ENCODE results near the gene TSPAN5. TPM values are rescaled to one million over a fixed set of nuclear protein-coding genes. Genes with fewer than 3 reads are reported as not detected.

The TSPAN5 gene
- total and polyA plus RNA-seq, 5 donors from 2014 or later: 21.2 to 52.7 (median 39.8) TPM

DNA sequence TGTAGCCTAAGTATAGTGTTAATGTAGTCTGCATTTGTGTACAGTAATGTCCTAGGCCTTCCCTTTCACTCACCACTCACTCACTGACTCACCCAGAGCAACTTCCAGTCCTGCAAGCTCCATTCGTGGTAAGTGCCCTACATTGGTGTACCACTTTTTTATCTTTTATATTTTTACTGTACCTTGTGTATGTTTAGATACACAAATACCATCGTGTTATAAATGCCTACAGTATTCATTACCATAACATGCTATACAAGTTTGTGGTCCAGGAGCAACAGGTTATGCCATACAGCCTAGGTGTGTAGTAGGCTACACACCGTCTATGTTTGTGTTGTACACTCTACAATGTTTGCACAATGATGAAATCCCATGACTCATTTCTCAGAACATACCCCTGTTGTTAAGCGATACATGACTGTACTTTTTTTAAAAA, 15.4 kb downstream of the TSPAN5 start:
- no peaks in the 10 kb centered on the region for H3K27me3 Mint-ChIP-seq
- H3K27ac Mint-ChIP-seq: peak overlapping the region in 1 of 3 donors; percentile 16
- peak overlapping the region in 1 of 4 donors; percentile 17 for H3K4me3 Mint-ChIP-seq
- H3K4me3 ChIP-seq (ENCODE audit: low read depth, low read length): peak overlapping the region; percentile 67
- ATAC-seq (ENCODE audit: low read depth in 2 of 2) (peak; percentile 41 to 52), DNase-seq (no peak)
- H3K4me1 ChIP-seq (ENCODE audit: control insufficient read depth, insufficient read depth, low read length, poor library complexity, severe bottlenecking): peaks cover 47% of the 10 kb centered on the region
- H3K27ac ChIP-seq (ENCODE audit: insufficient read depth, low read length, poor library complexity, severe bottlenecking): peak overlapping the region; percentile 9
- H3K9me3 ChIP-seq (ENCODE audit: control insufficient read depth in 2 of 2, low read length in 2 of 2): no peaks in the 10 kb centered on the region
- no peaks in the 10 kb centered on the region for H3K27me3 ChIP-seq (ENCODE audit: control insufficient read depth, insufficient read depth, low read length)
- no peaks in the 10 kb centered on the region for H3K36me3 Mint-ChIP-seq
- H3K9me3 Mint-ChIP-seq: peaks cover 0 to 2% (median 0%) of the 10 kb centered on the region in 7 donors
- H3K36me3 ChIP-seq (ENCODE audit: control insufficient read depth, insufficient read depth, low read length): no peaks in the 10 kb centered on the region
- peaks cover 26 to 90% (median 73%) of the 10 kb centered on the region in 4 donors for H3K4me1 Mint-ChIP-seq

DNA sequence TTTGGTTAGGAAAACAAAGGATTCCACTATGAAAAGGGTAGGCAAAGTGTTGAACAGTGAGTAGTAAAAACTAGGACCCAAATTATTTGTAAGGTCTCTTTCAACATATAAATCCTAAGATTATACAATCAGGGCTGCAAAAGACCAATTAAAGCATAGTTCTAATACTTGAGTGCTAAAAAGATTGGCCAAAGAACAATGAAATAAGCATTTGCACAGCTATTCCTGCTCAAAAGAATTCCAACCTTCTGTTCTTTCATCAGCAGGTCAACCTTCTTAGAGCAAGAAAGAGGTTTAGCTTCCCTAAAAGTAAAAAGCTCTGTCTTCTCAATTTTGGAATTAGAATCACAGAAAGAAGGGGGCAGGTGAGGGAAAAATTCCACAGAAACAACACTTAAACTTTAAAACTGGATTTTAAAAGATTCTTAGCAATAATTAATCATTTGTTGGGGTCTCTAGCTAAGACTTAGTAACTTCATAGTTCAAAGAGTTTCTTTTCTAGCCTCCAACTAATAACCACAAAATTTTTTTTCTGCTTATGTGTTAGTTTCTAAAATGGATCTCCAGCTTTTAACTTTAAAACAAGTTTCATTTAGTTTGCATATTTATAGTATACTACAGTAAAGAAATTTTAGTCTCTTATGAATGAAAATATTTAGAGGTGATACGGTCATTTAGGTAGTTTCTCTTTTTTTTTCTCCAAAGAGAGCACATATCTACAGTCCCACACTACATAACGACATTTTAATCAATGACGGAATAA, 16.3 kb downstream of the TSPAN5 start:
- peak overlapping the region in 2 of 4 donors; percentile 14 to 47 for H3K4me3 Mint-ChIP-seq
- Histone ChIP-seq H3K27me3 (ENCODE audit: control insufficient read depth, insufficient read depth, low read length) (no peaks in the 10 kb centered on the region), H3K4me3 (ENCODE audit: low read depth, low read length) (peak overlapping the region; percentile 67), H3K27ac (ENCODE audit: insufficient read depth, low read length, poor library complexity, severe bottlenecking) (peak overlapping the region; percentile 37), H3K4me1 (ENCODE audit: control insufficient read depth, insufficient read depth, low read length, poor library complexity, severe bottlenecking) (peaks cover 47% of the 10 kb centered on the region), H3K36me3 (ENCODE audit: control insufficient read depth, insufficient read depth, low read length) (no peaks in the 10 kb centered on the region), H3K9me3 (ENCODE audit: control insufficient read depth in 2 of 2, low read length in 2 of 2) (no peaks in the 10 kb centered on the region)
- H3K9me3 Mint-ChIP-seq: peaks cover 0 to 2% (median 0%) of the 10 kb centered on the region in 7 donors
- DNase-seq: no peak
- no peaks in the 10 kb centered on the region for H3K36me3 Mint-ChIP-seq
- peak overlapping the region in 2 of 3 donors; percentile 62 to 68 for H3K27ac Mint-ChIP-seq
- peaks cover 26 to 87% (median 69%) of the 10 kb centered on the region in 4 donors for H3K4me1 Mint-ChIP-seq
- H3K27me3 Mint-ChIP-seq: no peaks in the 10 kb centered on the region
- ATAC-seq (ENCODE audit: low read depth in 2 of 2): no peak

DNA sequence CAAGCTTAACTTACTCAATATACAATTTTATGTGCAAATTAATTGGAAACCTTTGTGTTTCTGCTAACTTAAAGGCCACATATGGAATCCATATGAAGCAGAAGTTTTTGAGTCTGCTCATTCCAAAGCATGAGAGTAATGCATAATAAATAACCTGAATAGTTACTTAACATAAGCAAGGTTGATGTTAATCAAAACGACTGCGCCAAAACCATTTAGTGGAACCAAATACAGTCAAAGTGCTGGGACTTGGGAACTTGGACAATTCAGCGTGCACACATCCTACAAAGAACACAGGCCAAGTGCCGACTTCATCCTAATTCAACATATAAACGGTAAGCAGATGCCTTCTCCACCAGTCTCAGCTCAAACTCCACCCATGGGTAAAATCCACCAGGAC, 17.0 kb downstream of the TSPAN5 start:
- no peak overlapping the region for H3K4me3 ChIP-seq (ENCODE audit: low read depth, low read length)
- H3K27me3 Mint-ChIP-seq: no peaks in the 10 kb centered on the region
- no peaks in the 10 kb centered on the region for H3K36me3 Mint-ChIP-seq
- peak overlapping the region in 1 of 4 donors; percentile 1 for H3K4me3 Mint-ChIP-seq
- H3K27ac Mint-ChIP-seq: peak overlapping the region in 2 of 3 donors; percentile 62 to 68
- peaks cover 47% of the 10 kb centered on the region for H3K4me1 ChIP-seq (ENCODE audit: control insufficient read depth, insufficient read depth, low read length, poor library complexity, severe bottlenecking)
- no peak for ATAC-seq (ENCODE audit: low read depth in 2 of 2)
- peaks cover 26 to 87% (median 66%) of the 10 kb centered on the region in 4 donors for H3K4me1 Mint-ChIP-seq
- no peak for DNase-seq
- no peaks in the 10 kb centered on the region for H3K27me3 ChIP-seq (ENCODE audit: control insufficient read depth, insufficient read depth, low read length)
- H3K9me3 ChIP-seq (ENCODE audit: control insufficient read depth in 2 of 2, low read length in 2 of 2): no peaks in the 10 kb centered on the region
- H3K36me3 ChIP-seq (ENCODE audit: control insufficient read depth, insufficient read depth, low read length): no peaks in the 10 kb centered on the region
- H3K27ac ChIP-seq (ENCODE audit: insufficient read depth, low read length, poor library complexity, severe bottlenecking): peak overlapping the region; percentile 37
- peaks cover 0 to 2% (median 0%) of the 10 kb centered on the region in 7 donors for H3K9me3 Mint-ChIP-seq

DNA sequence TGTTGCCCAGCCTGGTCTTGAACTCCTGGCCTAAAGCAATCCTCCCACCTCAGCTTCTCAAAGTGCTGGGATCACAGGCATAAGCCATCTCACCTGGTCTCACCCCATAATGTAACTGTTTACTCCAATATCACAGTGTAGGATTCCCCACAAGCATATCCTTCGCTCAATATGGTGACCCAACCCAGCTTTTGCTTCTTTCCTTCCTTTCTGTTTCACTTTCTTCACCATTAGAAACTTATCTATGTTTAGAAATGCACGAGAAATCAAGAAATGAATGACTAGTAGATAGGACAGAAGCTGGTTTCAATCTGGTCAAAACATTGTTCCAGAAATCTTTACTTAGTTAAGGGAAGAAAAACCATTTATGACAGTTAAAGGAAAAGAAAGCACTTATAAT, 18.9 kb downstream of the TSPAN5 start:
- Mint-ChIP-seq H3K36me3 (no peaks in the 10 kb centered on the region), H3K27me3 (no peaks in the 10 kb centered on the region), H3K27ac (peak overlapping the region; percentile 94 to 99 (median 97)), H3K4me1 (peaks cover 15 to 79% (median 61%) of the 10 kb centered on the region in 4 donors), H3K4me3 (peak overlapping the region; percentile 66 to 87 (median 80)), H3K9me3 (peaks cover 0 to 2% (median 0%) of the 10 kb centered on the region in 7 donors)
- Histone ChIP-seq H3K27me3 (ENCODE audit: control insufficient read depth, insufficient read depth, low read length) (no peaks in the 10 kb centered on the region), H3K36me3 (ENCODE audit: control insufficient read depth, insufficient read depth, low read length) (no peaks in the 10 kb centered on the region), H3K27ac (ENCODE audit: insufficient read depth, low read length, poor library complexity, severe bottlenecking) (peak overlapping the region; percentile 78), H3K4me3 (ENCODE audit: low read depth, low read length) (peak overlapping the region; percentile 89), H3K9me3 (ENCODE audit: control insufficient read depth in 2 of 2, low read length in 2 of 2) (no peaks in the 10 kb centered on the region), H3K4me1 (ENCODE audit: control insufficient read depth, insufficient read depth, low read length, poor library complexity, severe bottlenecking) (peaks cover 43% of the 10 kb centered on the region)
- DNase-seq: peak in 2 of 3 donors; percentile 51 to 79
- ATAC-seq (ENCODE audit: low read depth in 2 of 2): peak; percentile 71 to 73

DNA sequence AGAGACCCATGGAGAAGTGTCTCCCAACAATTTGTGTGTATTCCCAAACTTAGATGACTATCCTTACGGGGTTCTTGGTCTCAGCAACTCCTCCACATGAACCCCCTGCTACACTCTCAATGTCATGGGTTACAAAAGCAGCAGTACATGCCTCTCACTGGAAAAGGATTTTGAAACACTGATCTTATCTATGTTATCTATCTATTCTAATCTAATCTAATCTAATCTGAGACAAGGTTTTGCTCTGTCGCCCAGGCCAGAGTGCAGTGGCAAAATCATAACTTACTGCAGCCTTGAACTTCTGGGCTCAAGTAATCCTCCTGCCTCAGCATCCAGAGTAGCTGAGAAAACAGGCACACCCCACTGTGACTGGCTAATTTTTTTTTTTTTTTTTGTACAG, 19.3 kb downstream of the TSPAN5 start:
- Mint-ChIP-seq H3K27ac (peak overlapping the region; percentile 94 to 99 (median 97)), H3K4me3 (peak overlapping the region; percentile 66 to 87 (median 80)), H3K36me3 (no peaks in the 10 kb centered on the region), H3K27me3 (no peaks in the 10 kb centered on the region), H3K9me3 (peaks cover 0 to 2% (median 0%) of the 10 kb centered on the region in 7 donors), H3K4me1 (peaks cover 12 to 75% (median 59%) of the 10 kb centered on the region in 4 donors)
- no peaks in the 10 kb centered on the region for H3K9me3 ChIP-seq (ENCODE audit: control insufficient read depth in 2 of 2, low read length in 2 of 2)
- H3K27me3 ChIP-seq (ENCODE audit: control insufficient read depth, insufficient read depth, low read length): no peaks in the 10 kb centered on the region
- DNase-seq (no peak), ATAC-seq (ENCODE audit: low read depth in 2 of 2) (no peak)
- H3K4me1 ChIP-seq (ENCODE audit: control insufficient read depth, insufficient read depth, low read length, poor library complexity, severe bottlenecking): peaks cover 38% of the 10 kb centered on the region
- no peaks in the 10 kb centered on the region for H3K36me3 ChIP-seq (ENCODE audit: control insufficient read depth, insufficient read depth, low read length)
- peak overlapping the region; percentile 89 for H3K4me3 ChIP-seq (ENCODE audit: low read depth, low read length)
- peak overlapping the region; percentile 78 for H3K27ac ChIP-seq (ENCODE audit: insufficient read depth, low read length, poor library complexity, severe bottlenecking)

DNA sequence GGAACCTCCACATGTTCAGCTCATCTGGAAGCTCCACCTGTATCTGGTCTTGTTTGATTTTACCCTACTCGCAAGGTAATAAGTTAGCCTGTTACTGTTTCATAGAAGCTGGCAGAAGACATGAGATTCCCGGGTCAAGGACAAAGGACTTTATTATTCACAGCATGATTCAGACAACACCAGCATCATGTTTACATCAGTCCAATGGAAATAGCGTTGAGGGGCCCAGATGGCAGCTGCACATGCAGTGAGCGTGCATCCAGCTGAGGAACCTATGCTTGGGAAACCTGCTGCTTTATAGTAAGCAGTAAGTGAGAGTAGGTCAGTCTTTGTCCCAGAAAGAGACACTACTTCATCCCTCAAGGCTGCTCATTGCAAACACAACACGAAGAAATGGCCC, 19.8 kb downstream of the TSPAN5 start:
- peak overlapping the region in 3 of 4 donors; percentile 44 to 87 (median 55) for H3K4me3 Mint-ChIP-seq

DNA sequence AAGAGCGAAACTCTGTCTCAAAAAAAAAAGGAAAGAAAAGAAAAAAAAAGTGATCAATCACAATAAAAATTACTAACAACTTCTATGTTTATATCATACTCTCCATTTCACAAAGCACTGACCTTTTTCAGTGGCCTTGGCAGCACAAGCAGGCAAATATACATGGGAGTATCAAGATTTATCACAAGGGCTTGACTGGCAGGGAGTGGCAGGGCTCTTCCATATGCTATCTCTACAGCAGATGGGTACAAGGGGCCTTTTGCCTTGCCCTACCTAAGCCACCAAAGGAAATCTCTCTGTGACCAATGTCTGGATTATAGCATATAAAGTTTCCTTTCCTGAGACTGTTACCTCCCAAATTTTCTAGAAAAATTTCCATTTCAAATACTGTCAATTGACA, 24.4 kb downstream of the TSPAN5 start:
- no peaks in the 10 kb centered on the region for H3K36me3 ChIP-seq (ENCODE audit: control insufficient read depth, insufficient read depth, low read length)
- Mint-ChIP-seq H3K4me1 (peaks cover 15 to 72% (median 62%) of the 10 kb centered on the region in 4 donors), H3K36me3 (peaks cover 9% of the 10 kb centered on the region), H3K4me3 (no peak overlapping the region), H3K27me3 (no peaks in the 10 kb centered on the region), H3K9me3 (no peaks in the 10 kb centered on the region), H3K27ac (peak overlapping the region in 1 of 3 donors; percentile 50)
- DNase-seq (no peak), ATAC-seq (ENCODE audit: low read depth in 2 of 2) (no peak)
- H3K27ac ChIP-seq (ENCODE audit: insufficient read depth, low read length, poor library complexity, severe bottlenecking): no peak overlapping the region
- H3K4me3 ChIP-seq (ENCODE audit: low read depth, low read length): no peak overlapping the region
- no peaks in the 10 kb centered on the region for H3K9me3 ChIP-seq (ENCODE audit: control insufficient read depth in 2 of 2, low read length in 2 of 2)
- no peaks in the 10 kb centered on the region for H3K27me3 ChIP-seq (ENCODE audit: control insufficient read depth, insufficient read depth, low read length)
- peaks cover 11% of the 10 kb centered on the region for H3K4me1 ChIP-seq (ENCODE audit: control insufficient read depth, insufficient read depth, low read length, poor library complexity, severe bottlenecking)

More for the DNA sequence above, 19.8 kb downstream of the TSPAN5 start:
- H3K27ac ChIP-seq (ENCODE audit: insufficient read depth, low read length, poor library complexity, severe bottlenecking): no peak overlapping the region
- no peaks in the 10 kb centered on the region for H3K36me3 ChIP-seq (ENCODE audit: control insufficient read depth, insufficient read depth, low read length)
- peak overlapping the region; percentile 89 for H3K4me3 ChIP-seq (ENCODE audit: low read depth, low read length)
- H3K9me3 ChIP-seq (ENCODE audit: control insufficient read depth in 2 of 2, low read length in 2 of 2): no peaks in the 10 kb centered on the region
- no peaks in the 10 kb centered on the region for H3K27me3 ChIP-seq (ENCODE audit: control insufficient read depth, insufficient read depth, low read length)
- no peak for DNase-seq
- ATAC-seq (ENCODE audit: low read depth in 2 of 2): no peak
- H3K9me3 Mint-ChIP-seq: peaks cover 0 to 2% (median 0%) of the 10 kb centered on the region in 7 donors
- H3K27me3 Mint-ChIP-seq: no peaks in the 10 kb centered on the region
- H3K27ac Mint-ChIP-seq: peak overlapping the region; percentile 89 to 99 (median 97)
- H3K4me1 ChIP-seq (ENCODE audit: control insufficient read depth, insufficient read depth, low read length, poor library complexity, severe bottlenecking): peaks cover 34% of the 10 kb centered on the region
- no peaks in the 10 kb centered on the region for H3K36me3 Mint-ChIP-seq
- H3K4me1 Mint-ChIP-seq: peaks cover 7 to 71% (median 56%) of the 10 kb centered on the region in 4 donors

Measured in CD4-positive, CD25-positive, alpha-beta regulatory T cell (primary cell).